Panc1 (cell line): Measurements from ENCODE around the gene PRRX2. TPM values are rescaled to one million over a fixed set of nuclear protein-coding genes. Genes with fewer than 3 reads are reported as not detected.
"Not testable (repeated sequence)": the region's sequence is repeated elsewhere in the genome, so short reads cannot be mapped to it uniquely, and the experiment has no call there.

Experiments used
- ATAC-seq: fragments of 200-7000 bp; cut with Tn5 transposase; 2 replicates; pipeline ENCODE4 v1.9.1; 2020; ENCODE audit warnings: mild to moderate bottlenecking, moderate library complexity
- BruUV-seq: library from RNA; stranded (reverse); fragments of 400-500 nt; replicated peaks from 2 replicates; lab custom pipeline; 2021; lab: Mats Ljungman, UMichigan
- CTCF ChIA-PET: fragments of 300-600 bp; sonication (Branson Sonifier 250); formaldehyde crosslinking; loops from one replicate; lab custom pipeline; 2022; ENCODE audit warnings: antibody characterized with exemption; lab: Charles Lee
- POLR2A ChIA-PET: fragments of 300-600 bp; sonication (Branson Sonifier 250); formaldehyde crosslinking; loops from one replicate; lab custom pipeline; 2022; ENCODE audit warnings: antibody characterized with exemption; lab: Charles Lee
- DNase-seq: peaks from one replicate; pipeline ENCODE4 v3.0.0-alpha.2; 2010; ENCODE audit warnings: low read depth, low spot score
- H3K27ac ChIP-seq: 2 replicates; pipeline ENCODE4 v1.5.1; 2011; ENCODE audit warnings: mild to moderate bottlenecking, low read length, inconsistent platforms
- H3K27me3 ChIP-seq: fragments of 200-500 bp; sonication (Bioruptor generic); 2 replicates; pipeline ENCODE4 v1.6.0; 2014; ENCODE audit warnings: low read length, inconsistent platforms; ENCODE audit not compliant: control insufficient read depth, insufficient read depth
- H3K36me3 ChIP-seq: fragments of 200-500 bp; sonication (Bioruptor generic); 2 replicates; pipeline ENCODE4 v1.5.1; 2014; ENCODE audit warnings: inconsistent platforms, mild to moderate bottlenecking, low read length, moderate library complexity; ENCODE audit not compliant: control insufficient read depth, insufficient read depth
- H3K4me1 ChIP-seq: 2 replicates; pipeline ENCODE4 v1.5.1; 2011; ENCODE audit warnings: inconsistent platforms, mild to moderate bottlenecking, low read length, moderate library complexity; ENCODE audit not compliant: control insufficient read depth, insufficient read depth
- H3K4me3 ChIP-seq, 2 experiments: 2 replicates each; pipeline ENCODE4 v1.5.1; 2011 to 2012; ENCODE audit warnings: low read depth in 2 of 2, low read length in 2 of 2, mild to moderate bottlenecking in 2 of 2, inconsistent platforms in 1 of 2, moderate library complexity in 1 of 2
- H3K9me3 ChIP-seq: fragments of 200-500 bp; sonication (Bioruptor generic); 2 replicates; pipeline ENCODE4 v1.5.1; 2014; ENCODE audit warnings: low read depth, mild to moderate bottlenecking, inconsistent platforms, low read length, moderate library complexity; ENCODE audit not compliant: control insufficient read depth, insufficient read depth
- CTCF ChIP-seq: fragments of 450-650 bp; IDR thresholded peaks from 2 replicates; pipeline ENCODE4 v1.5.1; 2017; ENCODE audit warnings: mild to moderate bottlenecking
- POLR2AphosphoS5 ChIP-seq: IDR thresholded peaks from 2 replicates; pipeline ENCODE4 v1.6.1; 2012; ENCODE audit warnings: mild to moderate bottlenecking, low read depth, low read length, moderate library complexity
- REST ChIP-seq, 2 experiments: IDR thresholded peaks; 2 replicates each; pipeline ENCODE4 v1.6.1; 2011 to 2012; ENCODE audit warnings: low read depth in 2 of 2, control low read depth in 1 of 2, low read length in 1 of 2, mild to moderate bottlenecking in 1 of 2, moderate library complexity in 1 of 2; ENCODE audit not compliant: insufficient read depth in 1 of 2
- SIN3A ChIP-seq: IDR thresholded peaks from 2 replicates; pipeline ENCODE4 v1.6.1; 2012; ENCODE audit warnings: low read depth, mild to moderate bottlenecking, low read length, moderate library complexity, borderline replicate concordance; ENCODE audit not compliant: insufficient read depth
- TCF7L2 ChIP-seq: IDR thresholded peaks from 2 replicates; pipeline ENCODE4 v1.6.1; 2011; ENCODE audit warnings: mild to moderate bottlenecking, low read depth, low read length, inconsistent platforms
- in situ Hi-C: cut with HindIII; loops from 2 replicates; pipeline ENCODE4 v1.10.0; 2016; ENCODE audit warnings: low sequenced_read_pairs, low pct_unique_long_range_greater_than_20kb
- intact Hi-C: fragments of 100-400 bp; cut with micrococcal nuclease; formaldehyde crosslinking; loops from one replicate; pipeline ENCODE4 v1.10.0; 2022; ENCODE audit not compliant: unreplicated experiment
- total RNA-seq: library from RNA; stranded (reverse); gene quantifications from one replicate; pipeline ENCODE4 v1.2.1, GENCODE V29; 2021; ENCODE audit not compliant: unreplicated experiment

Gene PRRX2
- total RNA-seq, 1 experiment from 2014 or later: 6.3 TPM

GRCh38 chr9:129633848-129634247 lies 31.6 kb upstream of the PRRX2 start:
- intact Hi-C loops: no loop called here
- ChIA-PET POLR2A (no interaction called here), CTCF (no interaction called here)
- no peaks in the 10 kb centered on the region; the same call in 1 of the 2 replicates for H3K36me3 ChIP-seq
- peaks cover 24% of the 10 kb centered on the region for H3K4me1 ChIP-seq
- in situ Hi-C loops: no loop called here
- H3K27me3 ChIP-seq: no peaks in the 10 kb centered on the region
- BruUV-seq: no TSS peak
- H3K4me3 ChIP-seq: no peak overlapping the region
- H3K27ac ChIP-seq: no peak overlapping the region
- DNase-seq (no peak), ATAC-seq (no peak)
- no peaks in the 10 kb centered on the region for H3K9me3 ChIP-seq
- no peak for TF ChIP-seq CTCF
- TF ChIP-seq TCF7L2: no peak
- TF ChIP-seq POLR2AphosphoS5: no peak
- TF ChIP-seq SIN3A: no peak
- no peak for TF ChIP-seq REST (IDR thresholded peaks at IDR 0.05; ENCODE audit: insufficient read depth in 1 of 2, low read depth in 2 of 2, low read length in 1 of 2)

- BruUV-seq: no TSS peak
- intact Hi-C loops: no loop called here
- H3K36me3 ChIP-seq: no peaks in the 10 kb centered on the region; the same call in 1 of the 2 replicates
- TF ChIP-seq TCF7L2: no peak
- TF ChIP-seq SIN3A: no peak
- no peak for TF ChIP-seq CTCF
- TF ChIP-seq POLR2AphosphoS5: no peak
- TF ChIP-seq REST (IDR thresholded peaks at IDR 0.05; ENCODE audit: insufficient read depth in 1 of 2, low read depth in 2 of 2, low read length in 1 of 2): no peak
- POLR2A ChIA-PET: no interaction called here
- in situ Hi-C loops: no loop called here
- no peak for ATAC-seq
- H3K4me3 ChIP-seq: no peak overlapping the region
- no peaks in the 10 kb centered on the region for H3K27me3 ChIP-seq
- H3K4me1 ChIP-seq: peaks cover 13% of the 10 kb centered on the region
- CTCF ChIA-PET: no interaction called here
- no peak overlapping the region for H3K27ac ChIP-seq
- DNase-seq: no peak
- no peaks in the 10 kb centered on the region for H3K9me3 ChIP-seq
Measured at GRCh38 chr9:129635099-129636065, 30.1 kb upstream of the PRRX2 start.

- in situ Hi-C loops, H3K27ac ChIP-seq, ATAC-seq, CTCF ChIA-PET, H3K27me3 ChIP-seq, H3K9me3 ChIP-seq, intact Hi-C loops, DNase-seq, H3K36me3 ChIP-seq, H3K4me1 ChIP-seq, H3K4me3 ChIP-seq, POLR2A ChIA-PET, BruUV-seq: not testable (repeated sequence)
Measured at GRCh38 chr9:129636343-129636742, 29.1 kb upstream of the PRRX2 start.
